HG02885 (cell line): Measurements from ENCODE around the gene IGF1R.
"Not testable (repeated sequence)": the region's sequence is repeated elsewhere in the genome, so short reads cannot be mapped to it uniquely, and the experiment has no call there.

Experiments used
- ATAC-seq: cut with Tn5 transposase; IDR thresholded peaks from one replicate; pipeline ENCODE4 v1.9.1; 2021; ENCODE audit warnings: mild to moderate bottlenecking; ENCODE audit not compliant: unreplicated experiment, poor library complexity

IGF1R gene

DNA sequence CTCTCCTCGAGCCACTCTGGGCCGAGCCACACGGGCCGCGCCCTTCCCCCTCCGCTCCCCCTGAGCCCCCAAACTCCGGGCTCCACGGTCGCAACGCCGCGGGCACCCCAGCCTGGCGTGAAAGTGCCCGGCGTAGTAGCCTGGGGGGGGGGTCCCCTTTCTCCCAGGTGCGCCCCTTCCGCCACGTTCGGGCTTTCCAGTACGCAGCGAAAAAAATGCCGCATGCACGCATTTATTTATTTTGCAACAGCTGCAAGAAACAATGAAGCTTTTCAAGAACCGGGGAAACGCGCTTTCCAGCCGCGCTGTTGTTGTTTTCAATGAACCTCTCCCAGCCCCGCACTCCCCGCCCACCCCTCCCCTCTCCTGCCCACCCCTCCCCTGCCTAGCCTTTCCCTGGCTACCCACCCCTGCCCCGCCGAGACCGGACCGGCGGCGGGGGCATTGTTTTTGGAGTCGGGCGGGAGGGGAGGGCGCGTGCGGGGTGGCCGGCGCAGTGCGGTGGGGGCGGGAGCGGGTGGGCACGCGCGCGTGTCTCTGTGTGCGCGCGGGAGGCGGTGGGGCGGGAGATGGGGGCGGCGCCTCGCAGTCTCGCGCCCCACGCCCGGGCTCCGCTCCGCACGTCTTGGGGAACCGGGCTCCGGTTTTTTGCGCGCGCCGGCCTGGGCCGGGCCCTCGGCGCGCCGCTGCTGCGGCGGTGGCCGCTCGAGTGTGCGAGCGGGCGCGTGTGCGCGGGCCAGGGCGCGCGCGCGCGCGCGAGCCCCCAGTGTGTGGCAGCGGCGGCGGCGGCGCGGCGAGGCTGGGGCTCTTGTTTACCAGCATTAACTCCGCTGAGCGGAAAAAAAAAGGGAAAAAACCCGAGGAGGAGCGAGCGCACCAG, at the start of gene IGF1R:
IGF1R (plus strand) TSS at position 766 of the 880 bp plus-strand sequence. CDS start 1,043 bp downstream, outside the sequence.
- ATAC-seq, result peak; percentile 66

GRCh38 chr15:98599909-98600691, 48.2 kb upstream of the IGF1R start:
- peak; percentile 88 for ATAC-seq

GRCh38 chr15:98604983-98605382, 43.4 kb upstream of the IGF1R start:
- ATAC-seq, result no peak

DNA sequence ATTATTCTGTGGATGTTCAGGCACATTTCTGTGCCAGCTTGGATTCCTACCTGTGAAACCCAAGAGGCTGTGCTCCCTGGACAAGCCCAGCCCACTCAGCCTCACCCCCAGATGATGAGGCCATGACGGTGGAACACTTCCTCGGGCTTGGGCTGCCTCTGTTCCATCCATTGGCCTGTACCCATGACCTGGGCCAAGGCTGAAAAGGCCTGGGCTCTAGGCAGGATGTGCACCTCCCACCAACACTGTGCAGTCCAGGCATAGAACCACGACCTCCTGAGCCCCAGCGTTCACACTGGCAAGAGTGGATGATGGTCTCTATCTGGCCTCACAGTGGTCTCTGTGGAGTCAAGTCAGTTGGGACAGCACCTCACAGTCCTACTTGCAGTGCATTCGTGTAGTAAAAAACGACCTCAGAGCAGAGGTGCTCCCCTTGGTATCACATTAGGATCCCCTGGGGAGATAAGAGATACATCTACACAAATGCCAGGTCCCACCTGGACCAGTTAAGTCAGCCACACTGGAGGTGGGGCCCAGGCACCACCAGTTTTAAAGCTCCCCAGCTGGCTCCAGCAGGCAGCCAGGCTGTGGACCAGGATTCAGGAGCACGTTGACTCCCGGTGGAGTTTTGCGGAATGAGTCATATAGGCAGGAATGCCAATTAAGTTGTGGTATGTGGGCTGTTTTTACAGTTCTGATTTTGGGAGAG, 39.0 kb upstream of the IGF1R start:
- ATAC-seq, result no peak

DNA sequence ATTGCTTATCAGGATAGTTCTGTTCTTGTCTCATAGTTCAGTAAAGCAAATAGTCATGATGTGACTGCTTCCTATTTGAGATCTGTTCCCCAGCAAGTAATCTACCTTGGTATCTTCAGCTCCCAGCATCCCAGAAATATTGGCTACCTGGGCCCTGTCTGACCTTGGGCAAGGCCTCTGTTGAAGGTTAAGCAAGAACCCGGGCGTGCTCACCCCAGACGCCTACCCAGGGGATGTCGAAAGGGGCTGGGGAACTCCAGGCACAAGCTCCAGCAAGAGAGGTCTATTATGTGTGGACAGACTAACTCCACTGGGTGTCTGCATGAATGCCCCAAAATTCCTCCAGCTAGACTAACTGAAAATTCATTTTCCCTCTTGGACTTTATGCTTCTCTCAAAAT, 37.3 kb upstream of the IGF1R start:
- ATAC-seq, result no peak

- no peak for ATAC-seq
These were observed 36.5 kb upstream of the IGF1R start for GRCh38 chr15:98611808-98612207.

- ATAC-seq, result no peak
These were observed 35.7 kb upstream of the IGF1R start for GRCh38 chr15:98612490-98613110.

DNA sequence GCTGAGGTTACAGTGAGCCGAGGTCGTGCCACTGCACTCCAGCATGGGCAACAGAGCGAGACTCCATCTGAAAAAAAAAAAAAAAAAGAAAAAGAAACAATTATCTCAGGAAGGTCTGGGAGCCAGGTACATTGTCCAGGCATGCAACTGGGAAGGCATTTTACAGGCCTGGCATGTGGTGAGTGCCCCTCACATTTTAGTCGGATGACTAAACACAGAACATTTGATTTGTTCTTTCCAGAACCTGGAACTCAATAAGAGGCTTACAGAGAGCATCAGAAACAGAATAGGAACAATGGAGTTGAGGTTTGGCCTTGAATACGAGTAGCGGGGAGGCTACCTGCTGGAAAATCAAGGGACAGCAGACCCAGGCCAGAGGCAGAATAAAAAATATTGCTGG, 33.7 kb upstream of the IGF1R start:
- ATAC-seq, result no peak

DNA sequence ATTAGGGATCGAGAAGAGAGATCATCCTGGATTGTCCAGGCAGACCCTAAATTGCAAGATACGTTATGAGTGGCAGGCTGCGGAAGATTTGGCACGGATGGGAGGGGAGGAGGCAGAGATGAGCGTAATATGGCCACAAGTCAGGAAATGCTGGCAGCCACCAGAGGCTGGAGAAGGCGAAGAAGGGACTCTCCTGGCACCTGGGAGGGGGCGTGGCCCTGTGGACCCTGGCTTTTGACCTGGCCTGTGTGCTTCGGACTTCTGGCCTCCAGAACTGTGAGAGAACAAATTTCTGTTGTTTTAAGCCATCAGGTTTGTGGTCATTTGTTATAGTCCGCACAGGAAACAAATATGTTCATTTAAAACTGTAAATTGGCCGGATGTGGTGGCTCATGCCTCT, 31.9 kb upstream of the IGF1R start:
- ATAC-seq, result no peak

GRCh38 chr15:98617328-98617980, 30.9 kb upstream of the IGF1R start:
- no peak for ATAC-seq

DNA sequence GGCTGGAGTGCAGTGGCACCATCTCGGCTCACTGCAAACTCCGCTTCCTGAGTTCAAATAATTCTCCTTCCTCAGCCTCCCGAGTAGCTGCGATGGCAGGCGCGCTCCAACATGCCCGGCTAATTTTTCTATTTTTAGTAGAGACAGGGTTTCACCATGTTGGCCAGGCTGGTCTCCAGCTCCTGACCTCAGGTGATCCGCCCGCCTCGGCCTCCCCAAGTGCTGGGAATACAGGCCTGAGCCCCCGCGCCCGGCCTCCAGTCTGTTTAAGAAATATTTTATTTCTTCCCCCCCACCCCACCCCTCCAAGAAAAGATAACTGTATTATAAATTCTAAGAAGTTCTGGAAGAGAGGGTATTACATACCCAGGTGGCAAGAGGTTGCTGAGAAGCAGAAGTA, 29.8 kb upstream of the IGF1R start:
- not testable (repeated sequence) for ATAC-seq

DNA sequence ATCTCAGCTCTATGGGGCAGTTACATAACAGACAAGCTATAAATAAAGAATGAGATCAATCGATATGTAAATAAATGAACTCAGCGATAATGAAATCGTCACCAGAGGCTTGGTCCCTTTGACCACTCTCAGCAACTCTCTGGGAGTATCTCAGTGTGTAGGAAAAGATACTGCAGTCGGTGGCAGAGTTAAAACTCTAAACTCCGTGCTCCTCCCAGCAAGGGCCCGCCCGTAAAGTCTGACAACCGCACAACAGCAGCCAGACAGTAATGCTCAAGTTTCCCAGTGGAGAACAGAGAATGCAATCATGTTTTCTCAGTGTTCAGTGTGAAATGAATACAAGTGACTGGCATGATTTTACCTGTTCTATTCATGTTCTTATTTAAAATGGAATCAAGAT, 28.3 kb upstream of the IGF1R start:
- ATAC-seq, result no peak

DNA sequence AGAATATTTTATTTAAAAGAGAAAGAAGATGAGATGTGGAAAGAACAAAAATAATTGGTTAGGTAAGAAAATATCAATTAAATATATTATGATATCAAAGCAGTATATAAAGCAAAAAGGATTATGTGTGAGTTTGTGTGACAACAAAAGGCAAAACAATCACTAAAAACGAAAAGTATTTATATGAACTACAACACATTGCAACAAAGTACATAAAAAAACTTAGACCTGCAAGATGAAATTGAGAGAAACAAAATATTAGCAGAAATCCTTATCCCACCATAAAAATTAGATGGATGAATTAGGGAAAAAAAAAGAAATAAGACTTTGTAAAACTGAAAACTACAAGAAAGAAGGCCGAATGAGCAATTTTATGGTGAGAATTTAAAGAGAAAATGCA, 27.3 kb upstream of the IGF1R start:
- no peak for ATAC-seq

- ATAC-seq, result no peak
These were observed 22.7 kb upstream of the IGF1R start for GRCh38 chr15:98625614-98626013.

- ATAC-seq, result no peak
These were observed 22.2 kb upstream of the IGF1R start for GRCh38 chr15:98626153-98626552.

DNA sequence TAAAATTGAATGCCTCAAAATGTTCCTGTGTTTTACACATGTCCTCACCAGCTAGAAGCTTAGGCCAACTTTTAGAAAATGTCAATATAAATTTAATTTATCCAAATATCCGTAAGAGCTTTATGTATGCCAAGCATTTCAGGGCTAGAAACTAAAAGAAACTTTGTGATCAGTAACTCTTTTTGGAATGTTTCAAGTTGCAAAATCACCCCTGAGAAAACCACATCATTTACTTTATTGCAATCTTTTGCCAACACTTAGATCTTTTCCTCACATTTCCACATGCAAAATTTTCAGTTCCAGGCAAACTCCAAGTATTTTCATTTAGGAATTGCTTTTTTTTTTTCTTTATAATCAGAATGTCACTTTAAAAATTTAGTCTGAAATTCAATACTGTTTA, 20.1 kb upstream of the IGF1R start:
- no peak for ATAC-seq

DNA sequence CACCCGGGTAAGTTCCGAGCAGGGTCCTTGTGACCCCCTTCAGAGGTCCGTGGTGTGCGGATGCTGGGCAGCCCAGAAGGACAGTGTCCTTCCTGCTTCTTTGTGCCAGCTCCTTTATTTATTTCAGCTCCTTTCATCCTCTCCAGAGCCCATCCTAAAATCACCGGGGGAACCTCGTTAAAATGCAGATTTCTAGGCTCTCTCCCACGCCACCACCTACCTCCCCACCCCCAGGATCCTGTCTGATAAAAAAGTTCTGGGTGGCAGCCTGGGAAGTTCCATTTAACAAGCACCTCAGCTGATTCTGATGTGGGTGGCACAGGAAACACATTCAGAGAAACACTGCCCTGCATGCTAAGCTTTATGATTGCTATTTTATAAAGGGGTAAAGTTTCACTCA, 12.5 kb upstream of the IGF1R start:
- ATAC-seq, result no peak

- no peak for ATAC-seq
These were observed 5.2 kb upstream of the IGF1R start for GRCh38 chr15:98643115-98643514.

GRCh38 chr15:98646546-98647025, 1.8 kb upstream of the IGF1R start:
- no peak for ATAC-seq
